Kidney (tissue), 14 donors: ENCODE data around the gene HTRA3. TPM values are rescaled to one million over a fixed set of nuclear protein-coding genes. Genes with fewer than 3 reads are reported as not detected.
A peak's percentile ranks its signal among the peaks of the same experiment; 100 is the strongest.

Experiments
- DNase-seq, 5 donors: peaks; one replicate each; pipeline ENCODE4 v3.0.0-alpha.2; 2013 to 2020
- FAIRE-seq: peaks from 2 replicates; lab custom pipeline; 2012; peaks lifted over from hg19 to GRCh38; lab: Jason Lieb, UNC
- H3K27ac ChIP-seq, 2 donors: one replicate each; pipeline ENCODE4 v1.7.0; 2013; ENCODE audit warnings: low read depth in 2 of 2, low read length in 2 of 2, inconsistent platforms in 1 of 2
- H3K27me3 ChIP-seq: one replicate; pipeline ENCODE4 v1.7.1; 2013; ENCODE audit warnings: low read length, inconsistent platforms; ENCODE audit not compliant: control insufficient read depth, insufficient read depth
- H3K36me3 ChIP-seq, 3 donors: one replicate each; pipeline versions ENCODE4 v1.7.0 to v1.7.1; 2013; ENCODE audit warnings: low read length in 3 of 3, control low read depth in 1 of 3, inconsistent platforms in 1 of 3; ENCODE audit not compliant: insufficient read depth in 3 of 3, control insufficient read depth in 2 of 3
- H3K4me1 ChIP-seq, 3 donors: one replicate each; pipeline versions ENCODE4 v1.7.0 to v1.7.1; 2013; ENCODE audit warnings: low read length in 3 of 3, inconsistent platforms in 1 of 3, low read depth in 1 of 3; ENCODE audit not compliant: control insufficient read depth in 2 of 3, insufficient read depth in 2 of 3
- H3K4me3 ChIP-seq, 3 donors: one replicate each; pipeline versions ENCODE4 v1.7.0 to v1.8.1; 2013; ENCODE audit warnings: low read length in 3 of 3, control low read depth in 1 of 3, inconsistent platforms in 1 of 3
- H3K9ac ChIP-seq, 3 donors: one replicate each; pipeline versions ENCODE4 v1.7.0 to v1.7.1; 2013; ENCODE audit warnings: low read length in 3 of 3, control low read depth in 1 of 3, inconsistent platforms in 1 of 3
- H3K9me3 ChIP-seq, 3 donors: one replicate each; pipeline versions ENCODE4 v1.7.0 to v1.7.1; 2013; ENCODE audit warnings: low read length in 3 of 3, control low read depth in 1 of 3, inconsistent platforms in 1 of 3; ENCODE audit not compliant: control insufficient read depth in 2 of 3, insufficient read depth in 1 of 3
- CTCF ChIP-seq: IDR thresholded peaks from 3 replicates; pipeline ENCODE4 v1.5.1; 2012; ENCODE audit warnings: mild to moderate bottlenecking, moderate library complexity, borderline replicate concordance; ENCODE audit not compliant: insufficient read depth; ENCODE audit errors: extremely low read depth
- intact Hi-C: fragments of 100-400 bp; cut with DNase I; formaldehyde crosslinking; loops from one replicate; pipeline ENCODE4 v1.11.1; 2022
- polyA plus RNA-seq: library from polyadenylated mRNA; stranded (reverse); fragments of 350-450 nt; fragmentation: Illumina TruSeq; extraction: RNeasy Lipid Tissue Mini Kit (QIAGEN cat#74804); gene quantifications from one replicate; pipeline ENCODE4 v1.2.3, GENCODE V29; 2014; ENCODE audit warnings: low read depth, low replicate concordance; ENCODE audit not compliant: insufficient read depth
- total RNA-seq: library from RNA; stranded (reverse); fragmentation: NEBNext Ultra II Directional; extraction: Animal tissue kit (Norgen Biotek cat#: 25700); gene quantifications from one replicate; pipeline ENCODE4 v1.2.1, GENCODE V29; 2021
- donor health status: control.
- donor health status: control.
- donor health status: control.
- donor health status: control.
- donor health status: control.
- donor health status: DM: yes; HTN: yes; CAD: no.
- donor health status: Normal renal cell carcinoma (clear cell type).

The HTRA3 gene
- total and polyA plus RNA-seq, 2 donors from 2014 or later: 1.7 to 6.5 TPM

DNA sequence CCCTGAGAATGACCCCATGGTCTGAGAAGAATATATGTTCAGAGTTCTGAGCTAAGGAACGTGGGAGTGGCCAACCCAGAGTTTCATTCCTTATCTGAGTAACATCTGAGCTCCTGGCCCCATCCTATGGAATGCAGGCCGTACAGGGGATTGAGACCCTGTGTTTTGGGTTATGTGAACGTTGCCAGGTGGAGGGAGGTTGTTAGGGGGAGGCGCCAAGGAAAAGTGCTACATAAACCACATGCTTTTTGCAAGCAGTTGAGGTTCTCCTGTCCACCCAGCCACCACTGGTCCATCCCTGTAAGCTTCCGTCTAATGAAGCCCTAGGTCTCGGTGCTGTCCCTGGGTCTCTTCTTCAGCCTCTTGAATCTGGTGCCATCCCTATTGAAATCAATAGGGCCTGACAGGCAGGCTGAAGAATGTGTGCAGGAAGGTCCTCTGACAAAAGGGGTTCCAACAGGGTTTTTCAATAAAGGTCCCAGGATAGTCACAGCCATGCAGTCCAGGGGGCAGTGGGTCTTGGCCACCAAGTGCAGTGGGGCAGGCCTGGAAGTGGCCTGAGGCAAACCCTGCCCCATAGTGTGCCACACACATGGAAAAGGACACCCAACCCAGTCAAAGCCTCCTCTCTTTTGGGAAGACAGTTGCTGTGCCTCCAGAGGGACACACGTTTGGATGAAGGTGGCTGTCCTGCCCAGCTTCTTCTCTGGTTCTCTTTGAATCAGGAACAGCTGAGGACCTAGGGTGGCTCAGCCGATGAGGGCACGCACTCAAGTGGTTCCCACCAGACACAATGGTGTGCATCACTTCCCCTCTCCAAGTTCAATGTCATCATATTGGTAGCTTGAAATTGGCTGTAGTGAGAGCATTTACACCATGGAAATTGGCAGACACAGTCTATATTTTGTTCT is 53.5 kb downstream of the HTRA3 start:
- peak in 3 of 5 donors; percentile 37 to 54 (median 39) for DNase-seq
- no peak overlapping the region for H3K27ac ChIP-seq
- no peak for TF ChIP-seq CTCF

GRCh38 chr4:8323947-8324555 is 54.5 kb downstream of the HTRA3 start:
- Histone ChIP-seq H3K9me3 (peaks cover 0 to 10% (median 0%) of the 10 kb centered on the region in 3 donors), H3K9ac (no peak overlapping the region), H3K27me3 (no peaks in the 10 kb centered on the region), H3K4me3 (no peak overlapping the region), H3K4me1 (peaks cover 0 to 2% (median under 1%) of the 10 kb centered on the region in 3 donors), H3K36me3 (no peaks in the 10 kb centered on the region), H3K27ac (no peak overlapping the region)
- DNase-seq: peak in 1 of 5 donors; percentile 27
- intact Hi-C loops: no loop called here
- no peak for TF ChIP-seq CTCF
- no peak for FAIRE-seq

More for the DNA sequence above, 53.5 kb downstream of the HTRA3 start:
- H3K27me3 ChIP-seq: no peaks in the 10 kb centered on the region
- peaks cover 0 to 10% (median 0%) of the 10 kb centered on the region in 3 donors for H3K9me3 ChIP-seq
- H3K4me1 ChIP-seq: peaks cover 0 to 2% (median 0%) of the 10 kb centered on the region in 3 donors
- H3K36me3 ChIP-seq: no peaks in the 10 kb centered on the region
- no peak overlapping the region for H3K9ac ChIP-seq
- no peak overlapping the region for H3K4me3 ChIP-seq
- intact Hi-C loops: no loop called here
- FAIRE-seq: no peak

GRCh38 chr4:8324640-8325239 is 55.2 kb downstream of the HTRA3 start:
- no peak overlapping the region for H3K4me3 ChIP-seq
- TF ChIP-seq CTCF: no peak
- H3K27ac ChIP-seq: no peak overlapping the region
- H3K36me3 ChIP-seq: no peaks in the 10 kb centered on the region
- FAIRE-seq (no peak), DNase-seq (peak in 1 of 5 donors; percentile 13)
- intact Hi-C loops: no loop called here
- peaks cover 0 to 4% (median 4%) of the 10 kb centered on the region in 3 donors for H3K4me1 ChIP-seq
- H3K27me3 ChIP-seq: no peaks in the 10 kb centered on the region
- peaks cover 0 to 10% (median 0%) of the 10 kb centered on the region in 3 donors for H3K9me3 ChIP-seq
- H3K9ac ChIP-seq: no peak overlapping the region
